Type B pancreatic cell (in vitro differentiated cells): ENCODE results near the gene IPO5. TPM values are rescaled to one million over a fixed set of nuclear protein-coding genes. Genes with fewer than 3 reads are reported as not detected.
"Not testable (repeated sequence)": the region's sequence is repeated elsewhere in the genome, so short reads cannot be mapped to it uniquely, and the experiment has no call there.

Experiments
- DNase-seq: peaks from one replicate; pipeline ENCODE4 v3.0.0; 2021; ENCODE audit warnings: mixed read lengths; ENCODE audit not compliant: unreplicated experiment; ENCODE audit errors: extremely low spot score
- H3K27ac Mint-ChIP-seq: 2 replicates; pipeline ENCODE4 v1.8.0; 2021; ENCODE audit warnings: mild to moderate bottlenecking, mixed read lengths
- H3K27me3 Mint-ChIP-seq: 2 replicates; pipeline ENCODE4 v1.8.0; 2021; ENCODE audit warnings: mixed read lengths
- H3K36me3 Mint-ChIP-seq: 2 replicates; pipeline ENCODE4 v1.8.0; 2021; ENCODE audit warnings: mixed read lengths
- H3K4me1 Mint-ChIP-seq: one replicate; pipeline ENCODE4 v1.8.0; 2021; ENCODE audit warnings: mixed read lengths; ENCODE audit not compliant: unreplicated experiment
- H3K4me3 Mint-ChIP-seq: 2 replicates; pipeline ENCODE4 v1.8.0; 2021; ENCODE audit warnings: mild to moderate bottlenecking, mixed read lengths
- H3K9me3 Mint-ChIP-seq: 2 replicates; pipeline ENCODE4 v1.8.0; 2021; ENCODE audit warnings: mixed read lengths
- total RNA-seq: library from RNA; stranded (reverse); gene quantifications from 2 replicates; pipeline ENCODE4 v1.2.1, GENCODE V29; 2021; ENCODE audit warnings: low replicate concordance
- TF ChIP-seq, protein P1 (sequence below): fragments of 200-600 bp; sonication (generic); conservative IDR thresholded peaks from 2 replicates; pipeline ENCODE4 v1.5.0; 2021; ENCODE audit warnings: antibody characterized with exemption, mild to moderate bottlenecking

The IPO5 gene
- total RNA-seq, 1 donor from 2014 or later = 202 TPM

DNA sequence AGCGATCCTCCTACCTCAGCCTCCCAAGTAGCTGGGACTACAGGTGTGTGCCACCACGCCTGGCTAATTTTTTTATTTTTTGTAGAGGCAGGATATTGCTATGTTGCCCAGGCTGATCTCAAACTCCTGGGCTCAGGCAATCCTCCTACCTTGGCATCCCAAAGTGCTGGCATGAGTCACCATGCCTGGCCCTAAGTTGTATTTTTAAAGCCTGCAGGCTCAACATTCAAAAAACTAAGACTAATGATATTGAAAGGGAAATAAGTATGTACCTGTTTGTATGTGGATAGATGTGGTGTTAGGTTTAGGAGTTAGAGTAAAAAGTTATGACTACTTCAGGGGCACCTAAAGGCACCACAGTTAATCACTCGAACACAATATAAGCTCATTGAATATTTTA, 5.4 kb upstream of the IPO5 start:
- TF ChIP-seq, protein P1, sequence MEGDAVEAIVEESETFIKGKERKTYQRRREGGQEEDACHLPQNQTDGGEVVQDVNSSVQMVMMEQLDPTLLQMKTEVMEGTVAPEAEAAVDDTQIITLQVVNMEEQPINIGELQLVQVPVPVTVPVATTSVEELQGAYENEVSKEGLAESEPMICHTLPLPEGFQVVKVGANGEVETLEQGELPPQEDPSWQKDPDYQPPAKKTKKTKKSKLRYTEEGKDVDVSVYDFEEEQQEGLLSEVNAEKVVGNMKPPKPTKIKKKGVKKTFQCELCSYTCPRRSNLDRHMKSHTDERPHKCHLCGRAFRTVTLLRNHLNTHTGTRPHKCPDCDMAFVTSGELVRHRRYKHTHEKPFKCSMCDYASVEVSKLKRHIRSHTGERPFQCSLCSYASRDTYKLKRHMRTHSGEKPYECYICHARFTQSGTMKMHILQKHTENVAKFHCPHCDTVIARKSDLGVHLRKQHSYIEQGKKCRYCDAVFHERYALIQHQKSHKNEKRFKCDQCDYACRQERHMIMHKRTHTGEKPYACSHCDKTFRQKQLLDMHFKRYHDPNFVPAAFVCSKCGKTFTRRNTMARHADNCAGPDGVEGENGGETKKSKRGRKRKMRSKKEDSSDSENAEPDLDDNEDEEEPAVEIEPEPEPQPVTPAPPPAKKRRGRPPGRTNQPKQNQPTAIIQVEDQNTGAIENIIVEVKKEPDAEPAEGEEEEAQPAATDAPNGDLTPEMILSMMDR = no peak
- Mint-ChIP-seq H3K36me3 (peaks cover 4% of the 10 kb centered on the region), H3K27me3 (no peaks in the 10 kb centered on the region), H3K4me1 (peaks cover 4% of the 10 kb centered on the region), H3K27ac (no peak overlapping the region), H3K4me3 (no peak overlapping the region), H3K9me3 (peaks cover 5% of the 10 kb centered on the region)
- no peak for DNase-seq

DNA sequence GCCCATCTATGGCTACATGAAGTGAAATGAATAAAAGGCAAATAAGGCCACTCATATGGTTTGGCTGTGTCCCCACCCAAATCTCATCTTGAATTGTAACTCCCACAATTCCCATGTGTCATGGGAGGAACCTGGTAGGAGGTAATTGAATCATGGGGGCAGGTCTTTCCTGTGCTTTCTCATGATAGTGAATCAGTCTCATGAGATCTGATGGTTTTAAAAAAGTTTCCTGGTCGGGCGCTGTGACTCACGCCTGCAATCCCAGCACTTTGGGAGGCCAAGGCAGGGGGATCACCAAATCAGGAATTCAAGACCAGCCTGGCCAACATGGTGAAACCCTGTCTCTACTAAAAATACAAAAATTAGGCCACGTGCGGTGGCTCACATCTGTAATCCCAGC, 4.2 kb upstream of the IPO5 start:
- not testable (repeated sequence) for H3K27me3 Mint-ChIP-seq, H3K36me3 Mint-ChIP-seq, DNase-seq, H3K4me3 Mint-ChIP-seq, H3K27ac Mint-ChIP-seq, H3K9me3 Mint-ChIP-seq, H3K4me1 Mint-ChIP-seq

DNA sequence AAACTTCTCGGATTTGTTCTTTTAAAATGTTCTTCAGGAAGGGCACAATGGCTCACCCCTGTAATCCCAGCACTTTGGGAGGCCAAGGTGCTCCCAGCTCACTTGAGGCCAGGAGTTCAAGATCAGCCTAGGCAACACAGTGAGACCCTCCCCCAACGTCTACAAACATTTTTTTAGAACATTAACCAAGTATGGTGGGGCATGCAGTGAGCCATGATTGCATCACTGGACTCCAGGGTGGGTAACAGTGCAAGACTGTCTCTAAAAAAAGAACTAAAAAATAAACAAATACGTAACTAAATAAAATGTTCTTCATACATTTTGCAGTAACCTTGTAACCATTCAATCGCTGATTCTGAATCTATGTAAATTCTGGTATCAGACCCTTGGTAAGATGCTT, 2.1 kb upstream of the IPO5 start:
- H3K4me1 Mint-ChIP-seq = no peaks in the 10 kb centered on the region
- TF ChIP-seq, protein P1 = no peak
- DNase-seq = no peak

DNA sequence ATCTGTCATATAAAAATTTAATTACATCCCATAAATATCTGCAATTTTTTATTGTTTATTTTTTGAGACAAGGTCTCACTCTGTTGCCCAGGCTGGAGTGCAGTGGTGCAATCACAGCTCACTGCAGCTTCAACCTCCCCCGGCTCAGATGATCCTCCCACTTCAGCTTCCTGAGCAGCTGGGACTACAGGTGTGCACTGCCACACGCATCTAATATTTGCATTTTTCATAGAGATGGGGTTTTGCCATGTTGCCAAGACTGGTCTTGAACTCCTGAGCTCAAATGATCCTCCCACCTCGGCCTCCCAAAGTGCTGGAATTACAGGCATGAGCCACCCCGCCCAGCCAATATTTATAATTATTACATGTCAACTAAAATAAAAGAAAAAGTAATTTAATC, 644 bp upstream of the IPO5 start:
- not testable (repeated sequence) for H3K36me3 Mint-ChIP-seq, H3K27me3 Mint-ChIP-seq, H3K27ac Mint-ChIP-seq, DNase-seq, H3K4me3 Mint-ChIP-seq, H3K4me1 Mint-ChIP-seq, H3K9me3 Mint-ChIP-seq

More for the DNA sequence above, 2.1 kb upstream of the IPO5 start:
- Mint-ChIP-seq H3K27ac (no peak overlapping the region), H3K4me3 (no peak overlapping the region), H3K9me3 (peaks cover 5% of the 10 kb centered on the region), H3K27me3 (no peaks in the 10 kb centered on the region), H3K36me3 (peaks cover 4% of the 10 kb centered on the region)

DNA sequence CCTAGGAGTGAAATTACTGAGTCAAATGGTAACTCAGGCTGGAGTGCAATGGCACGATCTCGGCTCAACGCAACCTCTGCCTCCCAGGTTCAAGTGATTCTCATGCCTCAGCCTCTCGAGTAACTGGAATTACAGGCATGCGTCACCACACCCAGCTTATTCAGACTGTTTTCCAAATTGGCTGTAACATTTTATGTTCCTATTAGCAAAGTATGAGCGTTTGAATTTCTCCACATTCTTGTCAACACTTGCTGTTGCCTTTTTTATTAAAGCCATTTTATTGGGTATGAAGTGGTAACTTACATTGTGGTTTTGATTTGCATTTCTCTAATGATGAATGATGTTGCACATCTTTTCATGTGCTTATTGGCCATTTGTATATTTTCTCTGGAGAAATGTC, 7.9 kb downstream of the IPO5 start:
- DNase-seq = no peak
- H3K9me3 Mint-ChIP-seq = no peaks in the 10 kb centered on the region
- no peak overlapping the region for H3K27ac Mint-ChIP-seq
- H3K4me3 Mint-ChIP-seq = no peak overlapping the region
- TF ChIP-seq, protein P1 = no peak
- no peaks in the 10 kb centered on the region for H3K4me1 Mint-ChIP-seq
- no peaks in the 10 kb centered on the region for H3K36me3 Mint-ChIP-seq
- H3K27me3 Mint-ChIP-seq = no peaks in the 10 kb centered on the region

DNA sequence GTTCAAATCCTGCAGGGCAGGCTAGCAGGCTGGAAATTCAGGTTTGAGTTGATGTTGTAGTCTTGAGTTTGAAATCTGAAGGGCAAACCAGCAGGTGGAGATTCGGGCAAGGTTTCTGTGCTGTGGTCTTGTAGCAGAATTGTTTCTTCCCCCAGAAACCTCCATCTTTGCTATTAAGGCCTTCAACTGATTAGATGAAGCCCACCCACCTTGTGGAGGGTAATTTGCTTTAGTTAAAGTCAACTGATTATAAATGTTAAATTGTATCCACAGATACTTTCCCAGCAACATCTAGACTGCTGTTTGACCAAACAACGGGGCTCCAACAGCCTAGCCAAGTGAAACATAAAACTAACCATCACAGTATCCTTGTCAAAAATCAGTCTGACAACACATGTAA, 9.4 kb downstream of the IPO5 start:
- peak overlapping the region; percentile 80 for H3K27ac Mint-ChIP-seq
- TF ChIP-seq, protein P1 = no peak
- no peaks in the 10 kb centered on the region for H3K4me1 Mint-ChIP-seq

DNA sequence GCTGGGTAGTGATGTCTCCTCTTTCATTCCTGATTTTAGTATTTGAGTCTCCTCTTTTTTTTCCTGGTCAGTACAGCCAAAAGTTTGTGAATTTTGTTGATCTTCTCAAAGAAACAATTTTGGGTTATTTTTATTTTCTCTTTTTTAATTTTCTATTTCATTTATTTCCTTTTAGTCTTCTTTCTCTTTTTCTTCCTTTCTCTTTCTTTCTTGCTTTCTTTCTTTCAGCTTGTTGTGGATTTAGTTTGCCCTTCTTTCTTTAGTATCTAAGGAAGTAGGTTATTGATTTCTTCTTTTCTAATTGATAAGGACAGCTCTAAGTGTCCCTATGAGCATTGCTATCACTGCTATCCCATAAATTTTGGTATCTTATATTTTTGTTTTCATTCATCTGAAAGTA, 13.8 kb downstream of the IPO5 start:
- DNase-seq = no peak
- Mint-ChIP-seq H3K27me3 (no peaks in the 10 kb centered on the region), H3K36me3 (no peaks in the 10 kb centered on the region), H3K9me3 (peaks cover 5% of the 10 kb centered on the region), H3K27ac (no peak overlapping the region), H3K4me1 (peaks cover 5% of the 10 kb centered on the region), H3K4me3 (no peak overlapping the region)
- TF ChIP-seq, protein P1 = no peak

More for the DNA sequence above, 9.4 kb downstream of the IPO5 start:
- no peak for DNase-seq
- Mint-ChIP-seq H3K9me3 (peaks cover 1% of the 10 kb centered on the region), H3K4me3 (peak overlapping the region; percentile 39), H3K27me3 (no peaks in the 10 kb centered on the region), H3K36me3 (no peaks in the 10 kb centered on the region)
